Measurements from ENCODE around the gene FANCI.
A peak's percentile ranks its signal among the peaks of the same experiment; 100 is the strongest.

FANCI gene

GRCh38 chr15:89301304-89302089 is 57.7 kb downstream of the FANCI start:
- H3K36me3 ChIP-seq (ENCODE audit: control insufficient read depth in 2 of 2, insufficient read depth in 1 of 2, low read length in 2 of 2), result peaks cover 72 to 82% of the 10 kb centered on the region in 2 experiments
- no peak overlapping the region for H3K27ac ChIP-seq (ENCODE audit: extremely low read depth, low read depth, low read length)
- H3K9me3 ChIP-seq (ENCODE audit: control insufficient read depth, insufficient read depth, low read depth, low read length), result no peaks in the 10 kb centered on the region
- TF ChIP-seq REST (tag by site-specific recombination; IDR thresholded peaks at IDR 0.05) (no peak), GLIS2 (tag by site-specific recombination; IDR thresholded peaks at IDR 0.05) (no peak), ZNF184 (tag by site-specific recombination; IDR thresholded peaks at IDR 0.05) (0 out of 2 replicates have a peak, but pooled peaks have one; percentile 35), GLIS1 (tag by site-specific recombination; IDR thresholded peaks at IDR 0.05) (no peak), ZNF155 (tag by site-specific recombination; IDR thresholded peaks at IDR 0.05) (no peak), ZNF223 (tag by site-specific recombination; IDR thresholded peaks at IDR 0.05) (no peak), IKZF3 (tag by site-specific recombination; IDR thresholded peaks at IDR 0.05) (no peak)
- CTCF ChIA-PET, result interaction anchor here (0.8 to 2.2 kb wide), 7 partner anchors 13 to 244 kb away, joined by 3 to 11 read pairs (median 4); no protein-coding TSS in a partner anchor
- no peaks in the 10 kb centered on the region for H3K4me1 ChIP-seq (ENCODE audit: control insufficient read depth, insufficient read depth, low read length)
- POLR2A ChIA-PET, result no interaction called here
- no peak overlapping the region for H3K4me3 ChIP-seq (ENCODE audit: low read depth, low read length)

GRCh38 chr15:89303986-89304385 is 60.2 kb downstream of the FANCI start:
- ChIA-PET POLR2A (no interaction called here), CTCF (interaction anchor here (0.7 kb wide), 1 partner anchor 21 kb away, joined by 3 read pairs; no protein-coding TSS in a partner anchor)
- TF ChIP-seq ZBTB49 (tag by site-specific recombination; IDR thresholded peaks at IDR 0.05; ENCODE audit: low read depth) (no peak), ZSCAN30 (tag by site-specific recombination; IDR thresholded peaks at IDR 0.05) (no peak), GLI2 (tag by site-specific recombination; IDR thresholded peaks at IDR 0.05; ENCODE audit: borderline replicate concordance, low read depth) (no peak), ZNF560 (tag by site-specific recombination; IDR thresholded peaks at IDR 0.05; ENCODE audit: borderline replicate concordance) (no peak), ZNF658 (tag by site-specific recombination; IDR thresholded peaks at IDR 0.05) (no peak), ZNF280D (tag by site-specific recombination; IDR thresholded peaks at IDR 0.05) (no peak), AEBP2 (tag by site-specific recombination; IDR thresholded peaks at IDR 0.05; ENCODE audit: borderline replicate concordance) (no peak)
- peaks cover 89 to 94% of the 10 kb centered on the region in 2 experiments for H3K36me3 ChIP-seq (ENCODE audit: control insufficient read depth in 2 of 2, insufficient read depth in 1 of 2, low read length in 2 of 2)
- no peaks in the 10 kb centered on the region for H3K9me3 ChIP-seq (ENCODE audit: control insufficient read depth, insufficient read depth, low read depth, low read length)
- H3K4me1 ChIP-seq (ENCODE audit: control insufficient read depth, insufficient read depth, low read length), result no peaks in the 10 kb centered on the region
- no peak overlapping the region for H3K4me3 ChIP-seq (ENCODE audit: low read depth, low read length)
- H3K27ac ChIP-seq (ENCODE audit: extremely low read depth, low read depth, low read length), result no peak overlapping the region

Measured in HEK293 (cell line).